GM23248 (cell line): Measurements from ENCODE around the gene PARG. TPM values are rescaled to one million over a fixed set of nuclear protein-coding genes. Genes with fewer than 3 reads are reported as not detected.
A peak's percentile ranks its signal among the peaks of the same experiment; 100 is the strongest.

Experiments
- DNase-seq: peaks from one replicate; pipeline ENCODE4 v3.0.0-alpha.2; 2015
- H2AFZ ChIP-seq: fragments of 200-600 bp; sonication (generic); 2 replicates; pipeline ENCODE4 v1.6.1; 2016; ENCODE audit warnings: antibody characterized with exemption
- H3F3A ChIP-seq: fragments of 200-600 bp; sonication (generic); 2 replicates; pipeline ENCODE4 v1.6.1; 2016; ENCODE audit warnings: mild to moderate bottlenecking, antibody characterized with exemption, mixed run types; ENCODE audit not compliant: insufficient read depth
- H3K27ac ChIP-seq: fragments of 200-600 bp; sonication (generic); 2 replicates; pipeline ENCODE4 v1.5.1; 2016; ENCODE audit warnings: mild to moderate bottlenecking
- H3K27me3 ChIP-seq: fragments of 200-600 bp; sonication (generic); replicated peaks from 2 replicates; pipeline ENCODE4 v1.6.1; 2016; ENCODE audit warnings: mild to moderate bottlenecking; ENCODE audit not compliant: insufficient read depth
- H3K36me3 ChIP-seq: fragments of 200-600 bp; sonication (generic); 2 replicates; pipeline ENCODE4 v1.6.1; 2016; ENCODE audit warnings: low read depth, mild to moderate bottlenecking
- H3K4me1 ChIP-seq: fragments of 200-600 bp; sonication (generic); 2 replicates; pipeline ENCODE4 v1.6.1; 2016; ENCODE audit warnings: mild to moderate bottlenecking; ENCODE audit not compliant: insufficient read depth
- H3K4me2 ChIP-seq: fragments of 200-600 bp; sonication (generic); one replicate; pipeline ENCODE4 v1.6.1; 2016; ENCODE audit warnings: mild to moderate bottlenecking; ENCODE audit not compliant: unreplicated experiment
- H3K4me3 ChIP-seq: fragments of 200-600 bp; sonication (generic); 2 replicates; pipeline ENCODE4 v1.5.1; 2016; ENCODE audit warnings: mild to moderate bottlenecking
- H3K79me2 ChIP-seq: fragments of 200-600 bp; sonication (generic); 2 replicates; pipeline ENCODE4 v1.6.1; 2016; ENCODE audit warnings: mild to moderate bottlenecking; ENCODE audit not compliant: insufficient read depth
- H3K9ac ChIP-seq: fragments of 200-600 bp; sonication (generic); 2 replicates; pipeline ENCODE4 v1.6.1; 2016; ENCODE audit warnings: mild to moderate bottlenecking
- H3K9me2 ChIP-seq: fragments of 200-600 bp; sonication (generic); 2 replicates; pipeline ENCODE4 v1.6.1; 2016; ENCODE audit warnings: mixed run types, mild to moderate bottlenecking, moderate library complexity; ENCODE audit not compliant: insufficient read depth
- H3K9me3 ChIP-seq: fragments of 200-600 bp; sonication (generic); one replicate; pipeline ENCODE4 v1.6.1; 2017; ENCODE audit warnings: low read depth
- H4K20me1 ChIP-seq: fragments of 200-600 bp; sonication (generic); 2 replicates; pipeline ENCODE4 v1.6.0; 2016; ENCODE audit not compliant: insufficient read depth
- EZH2 ChIP-seq: fragments of 200-600 bp; sonication (generic); IDR thresholded peaks from 2 replicates; pipeline ENCODE4 v1.6.1; 2018; ENCODE audit warnings: antibody characterized with exemption, mild to moderate bottlenecking; ENCODE audit not compliant: insufficient read depth, poor library complexity, severe bottlenecking
- EZH2phosphoT487 ChIP-seq: fragments of 200-600 bp; sonication (generic); IDR thresholded peaks from 2 replicates; pipeline ENCODE4 v1.6.1; 2018; ENCODE audit warnings: antibody characterized with exemption, moderate library complexity, mild to moderate bottlenecking, low read depth; ENCODE audit not compliant: insufficient read depth
- WGBS, 2 experiments: methylation state at CpG; one replicate each; pipeline ENCODE4 v1.1.6; 2015 to 2017; ENCODE audit warnings: low lambda C conversion rate in 2 of 2, low coverage in 1 of 2; ENCODE audit errors: missing lambda C conversion rate in 2 of 2; 5-methylcytosine and 5-hydroxymethylcytosine counted together
- in situ Hi-C: fragments of 300-500 bp; cut with MboI; formaldehyde crosslinking; loops from 2 replicates; pipeline ENCODE4 v1.15.0; 2020
- polyA plus RNA-seq: library from polyadenylated mRNA; unstranded; fragments of >200 nt; fragmentation: Nextera tagmentation; extraction: Ambion mirVana; gene quantifications from 2 replicates; pipeline ENCODE4 v1.2.1, GENCODE V29; 2016
- total RNA-seq: library from RNA; depleted of rRNA; stranded (reverse); fragments of >200 nt; shearing (Covaris generic); gene quantifications from 2 replicates; pipeline ENCODE4 v1.2.3, GENCODE V29; 2014

The PARG gene
- total and polyA plus RNA-seq, 2 experiments from 2014 or later, result 15.0 to 26.0 TPM

- Histone ChIP-seq H3F3A (no peaks in the 10 kb centered on the region), H3K36me3 (peaks cover 10% of the 10 kb centered on the region; the same call in 1 of the 2 replicates), H3K27me3 (no peaks in the 10 kb centered on the region), H4K20me1 (no peaks in the 10 kb centered on the region), H3K9me2 (no peaks in the 10 kb centered on the region), H3K4me1 (peaks cover 9% of the 10 kb centered on the region; the same call in 1 of the 2 replicates), H3K4me3 (no peak overlapping the region), H3K79me2 (no peaks in the 10 kb centered on the region), H2AFZ (no peak overlapping the region), H3K4me2 (no peak overlapping the region), H3K27ac (no peak overlapping the region), H3K9ac (no peak overlapping the region), H3K9me3 (no peaks in the 10 kb centered on the region)
- no peak for DNase-seq
- in situ Hi-C loops, result no loop called here
- 81 to 87% methylated on average over 3 of the region's 3 CpGs for WGBS, 2 experiments
- TF ChIP-seq EZH2phosphoT487, result no peak
Observed at GRCh38 chr10:49827297-49827696, 114.5 kb downstream of the PARG start.

- Histone ChIP-seq H3K36me3 (peaks cover 24% of the 10 kb centered on the region), H3K9ac (no peak overlapping the region), H3K79me2 (no peaks in the 10 kb centered on the region), H3F3A (no peaks in the 10 kb centered on the region), H3K4me1 (no peaks in the 10 kb centered on the region), H3K27ac (no peak overlapping the region), H3K4me3 (no peak overlapping the region), H4K20me1 (no peaks in the 10 kb centered on the region), H3K4me2 (no peak overlapping the region), H3K9me3 (no peaks in the 10 kb centered on the region), H2AFZ (no peak overlapping the region), H3K27me3 (no peaks in the 10 kb centered on the region), H3K9me2 (no peaks in the 10 kb centered on the region)
- DNase-seq, result no peak
- TF ChIP-seq EZH2 (no peak), EZH2phosphoT487 (no peak)
- WGBS, 2 experiments, result 77 to 84% methylated on average over 9 of the region's 9 CpGs
- in situ Hi-C loops, result no loop called here
Observed at GRCh38 chr10:49819234-49819958, 122.4 kb downstream of the PARG start.

- no peak overlapping the region for H3K27ac ChIP-seq
- peaks cover 24% of the 10 kb centered on the region for H3K36me3 ChIP-seq
- WGBS, 2 experiments, result 99 to 100% methylated on average over 5 of the region's 5 CpGs
- H3F3A ChIP-seq, result no peaks in the 10 kb centered on the region
- H4K20me1 ChIP-seq, result no peaks in the 10 kb centered on the region
- H3K79me2 ChIP-seq, result no peaks in the 10 kb centered on the region
- H3K9me3 ChIP-seq, result no peaks in the 10 kb centered on the region
- H3K9me2 ChIP-seq, result no peaks in the 10 kb centered on the region
- no peaks in the 10 kb centered on the region for H3K4me1 ChIP-seq
- in situ Hi-C loops, result no loop called here
- DNase-seq, result no peak
- no peak overlapping the region for H3K4me2 ChIP-seq
- H3K4me3 ChIP-seq, result no peak overlapping the region
- TF ChIP-seq EZH2, result no peak
- no peak for TF ChIP-seq EZH2phosphoT487
- no peaks in the 10 kb centered on the region for H3K27me3 ChIP-seq
- H3K9ac ChIP-seq, result no peak overlapping the region
- no peak overlapping the region for H2AFZ ChIP-seq
Observed at GRCh38 chr10:49817845-49818244, 124.0 kb downstream of the PARG start.

GRCh38 chr10:49803988-49804387, 137.8 kb downstream of the PARG start:
- Histone ChIP-seq H2AFZ (no peak overlapping the region), H3K9me2 (no peaks in the 10 kb centered on the region), H3K4me1 (no peaks in the 10 kb centered on the region), H3K36me3 (no peaks in the 10 kb centered on the region), H4K20me1 (no peaks in the 10 kb centered on the region), H3K79me2 (no peaks in the 10 kb centered on the region), H3F3A (no peaks in the 10 kb centered on the region), H3K4me3 (no peak overlapping the region), H3K27ac (no peak overlapping the region), H3K4me2 (no peak overlapping the region), H3K9me3 (no peaks in the 10 kb centered on the region), H3K9ac (no peak overlapping the region), H3K27me3 (no peaks in the 10 kb centered on the region)
- TF ChIP-seq EZH2, result no peak
- no peak for TF ChIP-seq EZH2phosphoT487
- 68 to 78% methylated on average over 2 of the region's 2 CpGs for WGBS, 2 experiments
- in situ Hi-C loops, result no loop called here
- DNase-seq, result peak; percentile 5
